Endometrial microvascular endothelial cells (primary cell): ENCODE data around the gene OXTR. TPM values are rescaled to one million over a fixed set of nuclear protein-coding genes. Genes with fewer than 3 reads are reported as not detected.

Experiments used
- in situ Hi-C: cut with HindIII; loops from 2 replicates; pipeline ENCODE4 v1.10.0; 2017; ENCODE audit warnings: low sequenced_read_pairs, low pct_unique_long_range_greater_than_20kb; ENCODE audit errors: inconsistent ontology term
- total RNA-seq: library from RNA; depleted of rRNA; stranded (reverse); fragments of >200 nt; gene quantifications from one replicate; pipeline ENCODE4 v1.2.3, GENCODE V29; 2015; ENCODE audit errors: inconsistent ontology term

OXTR gene
- total RNA-seq: 0.74 TPM

- in situ Hi-C loops: no loop called here
Measured at GRCh38 chr3:8769088-8769822, at the start of gene OXTR. OXTR (minus strand) TSS chr3:8769613; CDS start chr3:8768187, 1,426 bp downstream.

DNA sequence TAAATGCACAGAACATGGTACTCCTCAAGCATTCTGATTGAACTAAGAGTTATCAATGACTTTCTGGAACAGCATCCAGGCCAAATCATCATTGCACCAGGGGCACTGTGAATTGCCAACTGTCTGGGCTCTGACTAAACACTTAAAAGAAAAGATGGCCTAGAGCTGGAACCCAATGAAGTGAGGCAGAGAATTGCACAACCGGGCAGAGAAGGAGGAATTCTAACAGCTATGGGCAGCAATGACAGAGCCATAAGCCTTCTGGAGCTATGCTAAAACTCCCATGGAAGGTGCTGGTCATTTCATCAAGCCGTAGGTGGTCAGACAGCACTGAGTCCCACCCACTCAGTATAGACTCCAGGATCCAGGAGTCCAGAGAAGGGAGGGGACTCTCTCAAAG lies 48.1 kb upstream of the OXTR start:
- in situ Hi-C loops: no loop called here

GRCh38 chr3:8816106-8816505 lies 46.7 kb upstream of the OXTR start:
- in situ Hi-C loops: no loop called here

DNA sequence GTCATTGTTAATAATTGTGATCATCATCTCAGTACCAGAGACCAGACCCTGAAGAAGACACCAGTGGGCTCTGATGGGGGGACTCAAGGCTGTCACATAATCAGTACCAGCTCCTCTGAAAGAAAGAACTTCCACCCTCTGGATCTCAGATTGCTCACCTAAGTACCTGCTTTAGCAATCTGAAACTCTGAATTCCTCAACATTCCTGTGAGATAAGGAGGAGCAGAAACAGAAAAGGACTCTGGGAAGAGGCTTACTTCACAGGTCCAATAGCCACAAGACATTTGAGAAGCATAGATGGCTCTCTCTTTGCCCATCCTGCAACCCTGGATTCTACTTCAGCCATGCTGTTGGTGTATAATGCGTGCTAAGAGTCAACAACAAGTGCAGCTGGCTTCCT lies 44.0 kb upstream of the OXTR start:
- in situ Hi-C loops: no loop called here

GRCh38 chr3:8810561-8810960 lies 41.1 kb upstream of the OXTR start:
- in situ Hi-C loops: no loop called here

DNA sequence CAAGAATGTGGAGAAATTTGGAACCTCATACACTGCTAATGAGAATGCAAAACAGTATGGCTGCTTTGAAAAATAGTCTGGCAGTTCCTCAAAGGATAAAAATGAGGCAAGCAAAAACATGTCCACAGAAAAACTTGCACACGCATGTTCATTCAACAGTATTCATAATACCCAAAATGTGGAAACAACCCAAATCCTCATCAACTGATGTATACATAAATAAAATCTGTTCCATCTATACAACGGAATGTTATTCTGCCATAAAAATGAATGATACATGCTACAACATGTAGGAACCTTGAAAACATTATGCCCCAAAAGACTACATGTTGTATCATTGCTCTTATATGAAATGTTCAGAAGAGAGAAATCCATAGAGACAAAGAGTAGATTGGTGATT lies 36.4 kb upstream of the OXTR start:
- in situ Hi-C loops: no loop called here

DNA sequence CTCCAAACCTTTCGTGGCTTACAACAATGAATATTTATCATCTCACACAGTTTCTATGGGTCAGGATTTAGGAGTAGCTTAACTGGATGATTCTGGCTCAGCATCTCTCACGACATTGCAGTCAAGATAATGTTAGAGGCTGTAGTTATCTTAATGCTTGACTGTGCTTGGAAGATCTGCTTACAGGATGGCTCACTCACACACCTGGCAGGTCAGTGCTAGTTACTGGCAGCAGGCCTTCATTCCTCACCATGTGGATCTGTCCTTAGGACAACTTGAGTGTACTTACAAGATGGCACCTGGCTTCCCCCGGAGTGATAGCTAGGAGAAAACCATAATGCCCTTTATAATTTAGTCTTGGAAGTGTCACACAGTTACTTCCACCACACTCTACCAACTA lies 32.8 kb upstream of the OXTR start:
- in situ Hi-C loops: no loop called here

DNA sequence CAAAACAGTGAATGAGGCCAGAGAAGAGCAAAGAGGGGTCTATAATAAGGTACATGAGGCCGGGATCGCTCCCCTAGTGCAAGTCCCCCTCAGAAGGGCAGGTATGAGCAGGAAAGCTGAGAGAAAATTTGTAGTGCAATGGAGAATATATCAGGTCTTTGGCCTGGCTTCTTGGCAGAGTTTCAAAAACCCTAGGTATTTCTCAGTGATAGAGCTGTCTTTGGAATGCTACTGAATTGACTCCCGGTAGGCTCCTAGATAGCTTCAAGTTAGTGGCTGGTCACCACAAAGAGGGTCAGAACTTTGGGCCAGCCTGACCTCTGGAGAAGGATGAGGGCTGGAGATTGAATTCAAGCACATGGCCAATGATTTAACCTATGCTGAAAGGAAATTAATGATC lies 30.6 kb upstream of the OXTR start:
- in situ Hi-C loops: no loop called here

GRCh38 chr3:8794247-8794646 lies 24.8 kb upstream of the OXTR start:
- in situ Hi-C loops: no loop called here

- in situ Hi-C loops: no loop called here
Measured at GRCh38 chr3:8793242-8793641, 23.8 kb upstream of the OXTR start.

DNA sequence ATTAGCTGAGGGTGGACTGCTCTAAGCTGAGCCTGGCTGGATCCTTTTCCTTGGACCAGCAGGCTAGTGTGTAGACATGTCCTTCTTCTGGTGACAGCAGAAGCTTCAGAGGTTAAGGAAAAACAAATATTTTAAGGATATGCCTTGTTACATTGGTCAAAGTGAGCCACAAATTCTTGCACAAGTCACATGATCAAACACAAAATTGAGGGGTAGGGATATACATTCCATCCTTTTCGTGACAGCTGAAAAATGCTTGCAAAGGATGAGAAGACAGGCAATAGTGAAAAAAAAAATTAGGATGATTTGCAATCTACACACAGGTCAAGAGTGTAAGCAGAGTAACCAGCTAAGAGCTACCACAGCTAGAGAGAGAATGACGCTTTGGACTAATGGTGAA lies 21.1 kb upstream of the OXTR start:
- in situ Hi-C loops: no loop called here

GRCh38 chr3:8784676-8785435 lies 15.4 kb upstream of the OXTR start:
- in situ Hi-C loops: no loop called here

GRCh38 chr3:8780279-8780678 lies 10.9 kb upstream of the OXTR start:
- in situ Hi-C loops: no loop called here

DNA sequence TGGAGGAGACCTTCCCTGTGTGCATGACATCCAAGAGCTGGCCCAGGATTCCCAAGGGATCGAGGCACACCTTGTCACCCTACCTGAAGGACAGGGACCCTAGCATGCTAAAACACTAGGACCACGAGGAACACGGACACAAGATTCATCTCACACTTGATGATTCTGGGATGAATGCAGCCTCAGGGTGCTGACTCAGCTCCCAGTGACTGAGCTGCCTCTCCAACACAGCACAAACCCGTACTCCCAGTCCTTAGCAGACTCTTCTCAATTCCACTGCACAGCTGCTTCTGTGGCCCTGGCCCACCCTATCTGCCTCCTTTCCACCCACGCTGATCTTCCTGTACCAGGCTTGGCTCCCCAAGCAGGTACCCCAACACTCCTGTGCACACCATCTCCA lies 9.1 kb upstream of the OXTR start:
- in situ Hi-C loops: no loop called here

- in situ Hi-C loops: no loop called here
Measured at GRCh38 chr3:8777978-8778267, 8.5 kb upstream of the OXTR start.

DNA sequence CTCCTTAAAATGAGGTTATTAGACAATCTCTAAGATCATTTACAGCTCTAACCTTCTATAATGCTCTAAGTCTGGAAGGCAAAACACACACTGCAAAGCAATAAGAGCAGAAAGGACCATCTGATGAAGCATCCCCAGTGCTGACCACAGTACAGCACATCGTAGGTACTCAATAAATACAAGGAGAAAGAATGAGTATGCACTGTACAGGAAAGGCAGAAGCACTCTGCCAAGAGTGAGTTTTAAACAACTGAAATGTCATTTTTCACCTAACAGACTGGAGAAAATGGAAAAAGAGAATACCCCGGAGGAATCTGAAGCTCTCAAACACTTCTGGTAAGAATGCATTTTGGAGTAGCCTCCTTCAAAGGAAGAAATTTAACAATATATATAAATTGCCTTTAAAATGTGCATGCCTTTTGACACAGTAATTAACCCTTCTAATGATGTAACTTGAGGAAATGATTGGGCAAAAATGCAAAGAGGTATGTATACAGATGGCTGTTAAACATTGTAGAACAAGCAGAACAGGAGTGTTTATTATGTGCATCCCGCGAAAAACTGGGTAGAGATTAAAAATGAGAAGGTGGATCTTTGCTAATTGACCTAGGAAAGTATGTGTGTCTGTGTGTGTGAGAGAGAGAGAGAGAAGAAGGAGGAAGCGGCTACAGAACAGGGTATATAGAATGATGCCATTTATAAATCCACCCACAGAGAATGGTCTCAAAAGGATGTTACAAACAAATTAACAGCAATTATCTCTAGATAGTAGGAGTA lies 8.0 kb upstream of the OXTR start:
- in situ Hi-C loops: no loop called here

GRCh38 chr3:8776406-8776805 lies 7.0 kb upstream of the OXTR start:
- in situ Hi-C loops: no loop called here

DNA sequence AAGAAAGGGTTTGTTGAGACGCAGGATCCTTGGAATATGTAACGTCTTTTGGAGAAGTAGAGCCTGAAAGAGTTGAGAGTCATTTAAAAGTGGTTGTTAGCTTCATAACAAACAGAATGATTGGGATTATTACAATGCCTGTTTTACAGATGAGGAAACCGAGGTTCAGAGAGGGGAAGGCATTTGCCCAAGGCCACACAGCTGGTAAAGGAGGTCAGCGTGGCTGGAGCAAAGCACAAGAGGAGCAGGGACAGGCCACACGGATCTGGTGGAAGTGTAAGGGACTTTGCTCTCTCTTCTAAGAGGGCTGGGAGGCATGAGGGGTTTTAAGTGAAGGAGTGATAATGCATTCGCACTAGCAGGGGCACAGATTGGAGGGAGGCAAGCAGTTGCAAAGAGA lies 6.2 kb upstream of the OXTR start:
- in situ Hi-C loops: no loop called here

- in situ Hi-C loops: no loop called here
Measured at GRCh38 chr3:8775181-8775580, 5.8 kb upstream of the OXTR start.

- in situ Hi-C loops: no loop called here
Measured at GRCh38 chr3:8773941-8774542, 4.6 kb upstream of the OXTR start.
